ENCODE results near the gene MRPL42.

DNA sequence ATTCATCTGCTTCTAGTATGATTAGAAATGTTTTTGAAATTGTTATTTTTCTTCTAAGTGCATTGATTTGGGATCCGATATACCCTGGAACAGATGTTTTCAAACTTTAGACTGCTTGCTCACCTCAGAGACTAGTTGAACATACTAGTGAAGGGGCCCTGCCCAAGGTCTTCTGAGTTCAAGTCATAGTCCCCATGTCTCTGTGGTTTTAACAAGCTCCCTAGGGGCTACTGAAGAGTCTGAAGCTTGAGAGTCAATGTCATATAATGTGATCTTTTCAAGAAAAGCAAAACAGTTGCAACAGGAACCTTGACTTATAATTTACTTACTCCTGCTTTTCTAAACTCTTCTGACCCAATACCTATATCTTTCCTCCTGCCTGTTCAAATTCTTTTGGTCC is 18.0 kb upstream of the MRPL42 start:
- TF ChIP-seq, protein P1, sequence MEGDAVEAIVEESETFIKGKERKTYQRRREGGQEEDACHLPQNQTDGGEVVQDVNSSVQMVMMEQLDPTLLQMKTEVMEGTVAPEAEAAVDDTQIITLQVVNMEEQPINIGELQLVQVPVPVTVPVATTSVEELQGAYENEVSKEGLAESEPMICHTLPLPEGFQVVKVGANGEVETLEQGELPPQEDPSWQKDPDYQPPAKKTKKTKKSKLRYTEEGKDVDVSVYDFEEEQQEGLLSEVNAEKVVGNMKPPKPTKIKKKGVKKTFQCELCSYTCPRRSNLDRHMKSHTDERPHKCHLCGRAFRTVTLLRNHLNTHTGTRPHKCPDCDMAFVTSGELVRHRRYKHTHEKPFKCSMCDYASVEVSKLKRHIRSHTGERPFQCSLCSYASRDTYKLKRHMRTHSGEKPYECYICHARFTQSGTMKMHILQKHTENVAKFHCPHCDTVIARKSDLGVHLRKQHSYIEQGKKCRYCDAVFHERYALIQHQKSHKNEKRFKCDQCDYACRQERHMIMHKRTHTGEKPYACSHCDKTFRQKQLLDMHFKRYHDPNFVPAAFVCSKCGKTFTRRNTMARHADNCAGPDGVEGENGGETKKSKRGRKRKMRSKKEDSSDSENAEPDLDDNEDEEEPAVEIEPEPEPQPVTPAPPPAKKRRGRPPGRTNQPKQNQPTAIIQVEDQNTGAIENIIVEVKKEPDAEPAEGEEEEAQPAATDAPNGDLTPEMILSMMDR (tag by site-specific recombination; IDR thresholded peaks at IDR 0.05) = no peak
- TF ChIP-seq, protein P2, sequence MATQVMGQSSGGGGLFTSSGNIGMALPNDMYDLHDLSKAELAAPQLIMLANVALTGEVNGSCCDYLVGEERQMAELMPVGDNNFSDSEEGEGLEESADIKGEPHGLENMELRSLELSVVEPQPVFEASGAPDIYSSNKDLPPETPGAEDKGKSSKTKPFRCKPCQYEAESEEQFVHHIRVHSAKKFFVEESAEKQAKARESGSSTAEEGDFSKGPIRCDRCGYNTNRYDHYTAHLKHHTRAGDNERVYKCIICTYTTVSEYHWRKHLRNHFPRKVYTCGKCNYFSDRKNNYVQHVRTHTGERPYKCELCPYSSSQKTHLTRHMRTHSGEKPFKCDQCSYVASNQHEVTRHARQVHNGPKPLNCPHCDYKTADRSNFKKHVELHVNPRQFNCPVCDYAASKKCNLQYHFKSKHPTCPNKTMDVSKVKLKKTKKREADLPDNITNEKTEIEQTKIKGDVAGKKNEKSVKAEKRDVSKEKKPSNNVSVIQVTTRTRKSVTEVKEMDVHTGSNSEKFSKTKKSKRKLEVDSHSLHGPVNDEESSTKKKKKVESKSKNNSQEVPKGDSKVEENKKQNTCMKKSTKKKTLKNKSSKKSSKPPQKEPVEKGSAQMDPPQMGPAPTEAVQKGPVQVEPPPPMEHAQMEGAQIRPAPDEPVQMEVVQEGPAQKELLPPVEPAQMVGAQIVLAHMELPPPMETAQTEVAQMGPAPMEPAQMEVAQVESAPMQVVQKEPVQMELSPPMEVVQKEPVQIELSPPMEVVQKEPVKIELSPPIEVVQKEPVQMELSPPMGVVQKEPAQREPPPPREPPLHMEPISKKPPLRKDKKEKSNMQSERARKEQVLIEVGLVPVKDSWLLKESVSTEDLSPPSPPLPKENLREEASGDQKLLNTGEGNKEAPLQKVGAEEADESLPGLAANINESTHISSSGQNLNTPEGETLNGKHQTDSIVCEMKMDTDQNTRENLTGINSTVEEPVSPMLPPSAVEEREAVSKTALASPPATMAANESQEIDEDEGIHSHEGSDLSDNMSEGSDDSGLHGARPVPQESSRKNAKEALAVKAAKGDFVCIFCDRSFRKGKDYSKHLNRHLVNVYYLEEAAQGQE (tag by site-specific recombination; IDR thresholded peaks at IDR 0.05) = no peak
- TF ChIP-seq, protein P3, sequence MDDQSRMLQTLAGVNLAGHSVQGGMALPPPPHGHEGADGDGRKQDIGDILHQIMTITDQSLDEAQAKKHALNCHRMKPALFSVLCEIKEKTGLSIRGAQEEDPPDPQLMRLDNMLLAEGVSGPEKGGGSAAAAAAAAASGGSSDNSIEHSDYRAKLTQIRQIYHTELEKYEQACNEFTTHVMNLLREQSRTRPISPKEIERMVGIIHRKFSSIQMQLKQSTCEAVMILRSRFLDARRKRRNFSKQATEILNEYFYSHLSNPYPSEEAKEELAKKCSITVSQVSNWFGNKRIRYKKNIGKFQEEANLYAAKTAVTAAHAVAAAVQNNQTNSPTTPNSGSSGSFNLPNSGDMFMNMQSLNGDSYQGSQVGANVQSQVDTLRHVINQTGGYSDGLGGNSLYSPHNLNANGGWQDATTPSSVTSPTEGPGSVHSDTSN (CRISPR knock-in tag; IDR thresholded peaks at IDR 0.05) = no peak
